G401 (cell line): ENCODE measurements around the gene IRAK1BP1. TPM values are rescaled to one million over a fixed set of nuclear protein-coding genes. Genes with fewer than 3 reads are reported as not detected.
"Not testable (repeated sequence)": the region's sequence is repeated elsewhere in the genome, so short reads cannot be mapped to it uniquely, and the experiment has no call there.

ENCODE experiments used
- DNase-seq: peaks from one replicate; pipeline ENCODE4 v3.0.0-alpha.2; 2015; ENCODE audit warnings: low spot score
- in situ Hi-C: cut with HindIII; loops from 2 replicates; pipeline ENCODE4 v1.10.0; 2016; ENCODE audit warnings: low sequenced_read_pairs, mixed read lengths
- total RNA-seq: library from RNA; depleted of rRNA; stranded (reverse); fragments of >200 nt; shearing (Covaris generic); gene quantifications from 2 replicates; pipeline ENCODE4 v1.2.3, GENCODE V29; 2014; rRNA removed

IRAK1BP1 gene, protein sequence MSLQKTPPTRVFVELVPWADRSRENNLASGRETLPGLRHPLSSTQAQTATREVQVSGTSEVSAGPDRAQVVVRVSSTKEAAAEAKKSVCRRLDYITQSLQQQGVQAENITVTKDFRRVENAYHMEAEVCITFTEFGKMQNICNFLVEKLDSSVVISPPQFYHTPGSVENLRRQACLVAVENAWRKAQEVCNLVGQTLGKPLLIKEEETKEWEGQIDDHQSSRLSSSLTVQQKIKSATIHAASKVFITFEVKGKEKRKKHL
- 9.2 and 10.3 TPM in 2 replicates for total RNA-seq

- in situ Hi-C loops = no loop called here
- DNase-seq = peak; percentile 88
These were observed at the start of gene IRAK1BP1 for GRCh38 chr6:78867370-78868040. Gene IRAK1BP1, plus strand, starts transcription at chr6:78867551. Its CDS starts 26 bp downstream, at chr6:78867577.

- no peak for DNase-seq
- in situ Hi-C loops = no loop called here
These were observed 43.3 kb upstream of the IRAK1BP1 start for GRCh38 chr6:78824045-78824444.

DNA sequence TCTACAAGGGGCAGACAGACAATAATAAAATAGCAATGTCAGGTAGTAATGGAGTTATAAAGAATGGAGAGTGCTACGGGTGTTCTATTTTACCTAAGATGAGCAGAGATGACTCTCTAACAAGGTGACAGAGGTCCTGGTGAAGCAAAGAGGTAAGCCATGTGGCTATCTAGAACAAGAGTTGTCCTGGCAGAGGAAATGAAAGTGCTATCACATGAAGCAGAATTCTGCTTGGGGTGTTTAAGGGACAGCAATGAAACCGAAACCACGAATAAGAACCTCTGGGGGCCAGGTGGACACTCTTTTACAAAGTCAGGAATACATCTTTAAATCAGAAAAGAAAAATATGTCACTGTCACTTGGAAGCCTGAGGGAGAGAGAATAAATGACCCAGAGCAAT is 37.9 kb upstream of the IRAK1BP1 start:
- in situ Hi-C loops = no loop called here
- no peak for DNase-seq

DNA sequence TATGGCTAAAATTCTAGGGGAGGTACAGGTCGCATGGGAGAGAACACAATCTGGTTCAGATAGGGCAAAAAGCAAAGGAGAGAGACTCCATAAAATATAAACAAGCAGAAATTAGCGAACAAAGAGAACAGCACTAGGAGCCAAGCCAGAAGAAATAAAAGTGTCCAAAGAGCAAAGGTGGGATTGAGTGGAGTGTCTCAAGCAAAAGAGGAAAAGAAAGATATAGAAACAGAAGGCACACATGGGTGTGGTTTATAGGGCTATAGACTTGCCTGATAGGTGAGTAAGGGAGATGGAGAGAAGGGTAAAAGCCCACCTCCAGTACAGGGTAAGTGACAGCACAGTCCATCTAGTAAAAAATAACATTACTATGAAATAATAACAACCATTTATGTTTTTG is 36.5 kb upstream of the IRAK1BP1 start:
- in situ Hi-C loops = no loop called here
- no peak for DNase-seq

DNA sequence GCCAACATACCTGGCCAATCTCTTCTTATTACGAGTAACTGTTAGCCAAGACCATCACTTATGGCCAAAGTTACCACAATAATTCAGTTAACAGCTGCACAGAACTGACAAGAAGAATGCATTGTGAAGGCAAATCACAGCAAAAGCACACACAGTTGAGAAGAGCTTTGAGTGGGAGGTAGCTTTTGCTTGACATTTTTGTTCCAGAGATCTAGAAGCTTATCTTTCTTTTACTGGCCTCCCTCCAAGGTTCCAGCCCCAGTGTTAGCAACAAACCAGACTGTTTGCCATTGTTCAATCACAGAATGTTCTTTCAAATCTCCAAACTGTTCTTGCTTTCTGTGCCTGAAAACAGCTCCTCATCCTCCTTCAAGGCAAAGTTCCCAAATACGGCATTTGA is 35.9 kb upstream of the IRAK1BP1 start:
- in situ Hi-C loops = no loop called here
- no peak for DNase-seq

- no peak for DNase-seq
- in situ Hi-C loops = no loop called here
These were observed 35.1 kb upstream of the IRAK1BP1 start for GRCh38 chr6:78832091-78832808.

GRCh38 chr6:78835817-78836216 is 31.5 kb upstream of the IRAK1BP1 start:
- no peak for DNase-seq
- in situ Hi-C loops = no loop called here

DNA sequence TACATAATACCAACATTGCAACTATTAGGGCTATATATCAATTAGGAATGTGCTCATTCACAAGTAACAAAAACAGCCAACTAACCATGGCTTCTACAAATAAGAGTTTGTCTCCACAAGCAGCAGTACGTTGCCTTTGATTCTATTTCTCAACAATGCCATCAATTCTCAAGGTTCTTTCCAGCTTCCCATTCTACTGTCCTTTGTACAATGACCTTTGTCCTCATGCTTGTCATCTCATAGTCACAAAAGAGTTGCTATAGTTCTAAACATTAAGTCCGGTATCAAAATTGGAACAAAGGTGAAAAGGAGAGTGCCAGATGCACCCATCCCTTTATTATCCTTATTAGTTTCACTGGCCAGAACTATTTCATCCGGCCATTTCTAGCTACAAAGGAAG is 30.8 kb upstream of the IRAK1BP1 start:
- no peak for DNase-seq
- in situ Hi-C loops = no loop called here

DNA sequence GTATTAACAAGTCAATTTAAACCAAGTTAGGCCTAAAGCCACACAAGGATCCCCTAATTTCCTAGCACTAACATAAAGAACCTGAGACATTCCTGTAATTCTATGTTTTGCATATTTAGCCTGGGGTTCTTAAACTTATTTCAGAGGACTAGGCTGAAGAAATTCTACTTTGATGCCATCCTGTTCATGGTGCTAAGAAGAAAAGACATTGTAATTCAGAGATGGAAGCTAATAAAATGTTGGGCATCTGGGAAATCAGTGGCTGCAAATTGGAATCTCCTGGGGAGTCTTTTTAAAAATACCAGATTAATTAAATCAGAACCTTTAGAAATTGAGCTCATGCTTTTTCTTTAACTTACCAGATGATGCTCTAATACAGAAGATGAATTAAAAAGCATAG is 26.2 kb upstream of the IRAK1BP1 start:
- no peak for DNase-seq
- in situ Hi-C loops = no loop called here

- DNase-seq = no peak
- in situ Hi-C loops = no loop called here
These were observed 24.4 kb upstream of the IRAK1BP1 start for GRCh38 chr6:78842953-78843352.

- in situ Hi-C loops = no loop called here
- DNase-seq = no peak
These were observed 22.5 kb upstream of the IRAK1BP1 start for GRCh38 chr6:78844899-78845298.

DNA sequence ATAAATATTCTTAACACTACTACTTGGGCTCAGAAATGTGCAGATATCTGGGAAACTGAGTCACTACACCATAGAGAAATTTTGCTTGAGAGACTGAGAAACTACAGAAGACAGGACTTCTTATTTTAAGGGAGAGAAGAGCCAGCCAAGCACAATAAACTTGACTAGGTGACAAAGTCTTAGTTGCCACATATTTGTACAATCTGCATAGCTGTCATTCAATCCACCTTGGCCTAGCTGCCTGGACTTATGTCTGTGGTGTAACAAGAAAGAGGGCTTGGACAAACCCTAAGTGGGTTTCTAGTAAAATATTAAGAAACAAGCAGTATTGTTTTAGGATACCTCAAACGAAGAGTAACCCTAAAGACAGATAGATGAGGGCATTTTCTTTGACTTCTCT is 21.8 kb upstream of the IRAK1BP1 start:
- DNase-seq = no peak
- in situ Hi-C loops = no loop called here

GRCh38 chr6:78850621-78851020 is 16.7 kb upstream of the IRAK1BP1 start:
- in situ Hi-C loops = no loop called here
- DNase-seq = no peak

DNA sequence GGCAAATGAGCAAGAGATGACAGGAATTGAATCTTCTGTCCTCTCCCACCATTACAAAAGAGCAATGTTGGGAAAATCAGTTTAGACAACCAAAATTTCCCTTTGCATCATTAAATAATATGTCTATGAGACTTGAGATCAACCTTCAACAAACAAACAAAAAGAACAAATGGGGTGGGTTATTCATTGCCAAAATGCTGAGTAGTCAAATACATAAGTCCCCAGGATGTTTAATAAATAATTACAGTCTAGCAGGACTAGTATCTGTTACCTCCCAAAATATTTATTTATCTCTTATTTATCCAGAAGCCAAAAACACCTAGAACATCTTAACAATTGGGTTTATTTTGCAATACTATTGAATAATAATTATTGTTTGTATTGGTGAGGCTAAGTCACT is 16.2 kb upstream of the IRAK1BP1 start:
- in situ Hi-C loops = no loop called here
- DNase-seq = no peak

- in situ Hi-C loops = no loop called here
- DNase-seq = no peak
These were observed 12.8 kb upstream of the IRAK1BP1 start for GRCh38 chr6:78854546-78854945.

DNA sequence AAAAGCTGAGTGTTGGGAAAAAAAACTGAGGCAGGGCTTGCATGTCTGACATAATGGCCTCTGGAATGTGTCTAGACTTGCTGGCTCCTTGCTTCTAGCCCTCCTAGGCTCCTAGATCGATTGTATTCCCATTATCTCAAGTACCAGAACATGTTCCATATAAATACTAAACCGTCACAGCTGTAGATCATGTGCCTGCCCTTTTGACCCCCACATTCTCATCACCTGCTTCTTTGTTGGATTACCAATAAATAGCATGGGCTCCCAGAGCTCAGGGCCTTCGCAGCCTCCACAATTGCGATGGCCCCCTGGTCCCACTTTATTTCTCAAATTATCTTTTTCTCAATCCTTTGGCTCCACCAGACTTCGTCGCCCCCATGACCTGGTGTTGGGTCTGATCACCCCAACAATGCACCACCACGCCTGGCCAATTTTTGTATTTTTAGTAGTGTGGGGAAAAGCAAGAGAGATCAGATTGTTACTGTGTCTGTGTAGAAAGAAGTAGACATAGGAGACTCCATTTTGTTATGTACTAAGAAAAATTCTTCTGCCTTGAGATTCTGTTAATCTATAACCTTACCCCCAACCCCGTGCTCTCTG is 8.9 kb upstream of the IRAK1BP1 start:
- DNase-seq, in situ Hi-C loops: not testable (repeated sequence)

- in situ Hi-C loops = no loop called here
- DNase-seq = no peak
These were observed 5.8 kb upstream of the IRAK1BP1 start for GRCh38 chr6:78861509-78861908.

DNA sequence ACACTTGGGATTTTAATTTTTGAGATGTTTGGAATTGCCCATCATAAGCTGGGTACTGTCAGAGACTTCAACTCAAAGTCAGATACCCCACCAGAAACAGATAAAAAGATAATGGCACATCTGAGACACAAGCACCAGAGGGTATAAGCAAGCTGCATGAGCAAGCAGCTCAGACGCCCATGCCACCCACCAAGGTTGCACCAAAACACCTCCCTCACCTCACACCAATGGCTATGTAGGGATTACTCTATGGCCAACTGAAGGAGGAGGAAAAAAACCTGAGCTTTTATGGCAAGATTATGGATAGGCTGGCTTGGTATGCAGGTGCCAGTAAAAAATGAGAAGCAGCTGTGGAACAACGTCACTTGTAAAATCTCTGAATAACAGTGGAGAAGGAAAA is 3.8 kb upstream of the IRAK1BP1 start:
- in situ Hi-C loops = no loop called here

DNA sequence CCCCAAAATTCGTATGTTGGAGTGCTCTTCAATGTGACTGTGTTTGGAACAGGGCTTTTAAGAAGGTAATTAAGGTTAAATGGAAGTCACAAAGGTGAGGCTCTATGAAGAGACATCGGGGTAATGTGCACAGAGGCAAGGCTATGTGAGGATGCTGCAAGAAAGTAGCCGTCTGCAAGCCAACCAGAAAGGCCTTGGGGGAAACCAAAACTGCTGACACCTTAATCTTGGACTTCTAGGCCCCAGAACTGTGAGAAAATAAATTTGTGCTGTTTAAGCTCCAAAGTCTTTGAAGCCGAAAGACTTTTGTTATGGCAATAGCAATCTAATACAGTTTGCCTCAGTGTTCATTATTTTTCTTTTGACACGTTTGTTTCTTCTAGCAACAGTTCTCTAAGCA is 2.4 kb upstream of the IRAK1BP1 start:
- in situ Hi-C loops = no loop called here

More for the DNA sequence above, 3.8 kb upstream of the IRAK1BP1 start:
- DNase-seq = no peak

GRCh38 chr6:78867020-78867369 is 356 bp upstream of the IRAK1BP1 start:
- in situ Hi-C loops = no loop called here

More for the DNA sequence above, 2.4 kb upstream of the IRAK1BP1 start:
- no peak for DNase-seq

More at GRCh38 chr6:78867020-78867369, 356 bp upstream of the IRAK1BP1 start:
- DNase-seq = no peak
